ENCODE results near the gene LCP2. TPM values are rescaled to one million over a fixed set of nuclear protein-coding genes. Genes with fewer than 3 reads are reported as not detected.

The LCP2 gene
- total RNA-seq, 1 experiment from 2014 or later = 0.61 TPM

DNA sequence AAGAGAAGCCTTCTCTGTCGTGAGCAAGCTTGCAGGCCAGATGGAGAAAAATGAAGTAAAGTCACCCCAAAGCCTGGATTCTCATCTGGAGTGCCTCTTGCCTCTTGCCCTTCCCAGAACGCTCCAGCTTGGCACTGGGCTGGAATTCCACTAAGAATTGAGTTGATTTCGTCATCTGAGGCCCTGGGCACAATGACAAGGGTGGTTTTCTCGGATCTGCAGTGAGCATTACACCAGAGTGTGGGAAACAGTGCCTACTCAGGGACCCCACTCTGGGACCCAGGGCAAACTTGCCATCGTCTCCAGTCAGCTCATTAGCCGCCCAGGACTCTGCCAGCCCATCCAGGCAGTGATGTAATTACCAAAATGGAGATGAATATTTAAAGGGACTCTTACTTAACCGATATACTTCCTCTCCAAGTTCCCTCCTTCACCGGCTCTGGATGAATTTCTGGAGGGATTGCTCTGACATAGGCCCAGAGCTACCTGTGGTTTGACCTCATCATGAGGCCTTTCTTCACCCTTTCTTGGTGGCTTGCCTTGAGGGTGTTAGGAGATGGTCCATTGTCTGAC, 44.7 kb upstream of the LCP2 start:
- no TSS peak for BruUV-seq (replicated peaks)

DNA sequence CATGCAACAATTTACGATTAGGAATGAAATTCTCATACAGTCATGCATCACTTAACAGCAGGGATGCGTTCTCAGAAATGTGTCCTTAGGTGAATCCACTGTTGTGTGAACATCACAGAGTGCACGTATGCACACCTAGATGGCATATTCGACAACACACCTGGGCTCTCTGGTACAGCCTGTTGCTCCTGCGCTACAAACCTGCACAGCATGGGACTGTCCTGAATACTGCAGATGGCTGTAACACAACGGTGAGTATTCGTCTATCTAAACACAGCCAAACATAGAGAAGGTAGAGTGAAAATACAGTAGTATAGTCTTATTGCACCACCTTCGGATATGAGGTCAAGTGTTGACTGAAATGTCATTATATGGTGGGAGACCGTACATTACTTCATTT, 44.0 kb upstream of the LCP2 start:
- POLR2A ChIA-PET = no interaction called here
- intact Hi-C loops (cut with micrococcal nuclease) = no loop called here

More for the DNA sequence above, 44.7 kb upstream of the LCP2 start:
- POLR2A ChIA-PET = no interaction called here
- H3K9me3 ChIP-seq (ENCODE audit: control insufficient read depth in 1 of 2, insufficient read depth in 1 of 2, low read depth in 1 of 2, low read length in 2 of 2) = no peaks in the 10 kb centered on the region
- RAD21 ChIA-PET (ENCODE audit: low non-redundant PET in 1 of 2, low total read pairs in 2 of 2, uncharacterized antibody in 2 of 2, unreplicated experiment in 2 of 2) = no interaction called here
- no peak overlapping the region for H2AFZ ChIP-seq (ENCODE audit: low read depth, low read length, poor library complexity, severe bottlenecking)
- no peak for TF ChIP-seq SIN3A (IDR thresholded peaks at IDR 0.05; ENCODE audit: low read depth)
- no peak for TF ChIP-seq SRF (IDR thresholded peaks at IDR 0.05; ENCODE audit: low read depth)
- TF ChIP-seq, protein P1, sequence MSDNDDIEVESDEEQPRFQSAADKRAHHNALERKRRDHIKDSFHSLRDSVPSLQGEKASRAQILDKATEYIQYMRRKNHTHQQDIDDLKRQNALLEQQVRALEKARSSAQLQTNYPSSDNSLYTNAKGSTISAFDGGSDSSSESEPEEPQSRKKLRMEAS (IDR thresholded peaks at IDR 0.05) = no peak
- TF ChIP-seq EGR1 (IDR thresholded peaks at IDR 0.05; ENCODE audit: low read depth) = no peak
- no peak for TF ChIP-seq JUND (IDR thresholded peaks at IDR 0.05)
- no peak for TF ChIP-seq TCF7L2 (IDR thresholded peaks at IDR 0.05; ENCODE audit: borderline replicate concordance, extremely low read depth, insufficient read depth, insufficient read length)
- no peak for TF ChIP-seq YY1 (IDR thresholded peaks at IDR 0.05; ENCODE audit: extremely low read depth, insufficient replicate concordance, low read depth, low read length)
- no peak for ATAC-seq
- H3K9ac ChIP-seq (ENCODE audit: low read length) = no peak overlapping the region
- H3K36me3 ChIP-seq (ENCODE audit: control insufficient read depth in 1 of 2, insufficient read depth in 2 of 2, low read length in 2 of 2) = no peaks in the 10 kb centered on the region
- intact Hi-C loops (cut with micrococcal nuclease) = no loop called here
- CTCF ChIA-PET = no interaction called here
- no peaks in the 10 kb centered on the region for H3K79me2 ChIP-seq (ENCODE audit: insufficient read depth, low read length)
- no peaks in the 10 kb centered on the region for H3K4me1 ChIP-seq (ENCODE audit: control insufficient read depth in 1 of 2, insufficient read depth in 2 of 2, low read length in 2 of 2)
- no peak overlapping the region for H3K4me2 ChIP-seq (ENCODE audit: low read length)
- H4K20me1 ChIP-seq (ENCODE audit: insufficient read depth) = no peaks in the 10 kb centered on the region
- no peak overlapping the region for H3K27ac ChIP-seq (ENCODE audit: low read depth, low read length)
- no peak for DNase-seq (ENCODE audit: low read depth, low spot score)
- peaks cover 53% of the 10 kb centered on the region for H3K27me3 ChIP-seq (ENCODE audit: insufficient read depth, low read length)
- no peaks in the 10 kb centered on the region for H3K9me2 ChIP-seq (ENCODE audit: insufficient read depth)
- no peak overlapping the region for H3K4me3 ChIP-seq (replicated peaks in 1 of 2; ENCODE audit: low read depth in 1 of 2, low read length in 2 of 2)

More for the DNA sequence above, 44.0 kb upstream of the LCP2 start:
- Histone ChIP-seq H3K36me3 (ENCODE audit: control insufficient read depth in 1 of 2, insufficient read depth in 2 of 2, low read length in 2 of 2) (no peaks in the 10 kb centered on the region), H3K9me3 (ENCODE audit: control insufficient read depth in 1 of 2, insufficient read depth in 1 of 2, low read depth in 1 of 2, low read length in 2 of 2) (no peaks in the 10 kb centered on the region), H3K27ac (ENCODE audit: low read depth, low read length) (no peak overlapping the region), H4K20me1 (ENCODE audit: insufficient read depth) (no peaks in the 10 kb centered on the region), H3K27me3 (ENCODE audit: insufficient read depth, low read length) (peaks cover 52% of the 10 kb centered on the region), H3K4me3 (replicated peaks in 1 of 2; ENCODE audit: low read depth in 1 of 2, low read length in 2 of 2) (no peak overlapping the region), H3K4me2 (ENCODE audit: low read length) (no peak overlapping the region), H3K9ac (ENCODE audit: low read length) (no peak overlapping the region), H2AFZ (ENCODE audit: low read depth, low read length, poor library complexity, severe bottlenecking) (no peak overlapping the region), H3K4me1 (ENCODE audit: control insufficient read depth in 1 of 2, insufficient read depth in 2 of 2, low read length in 2 of 2) (no peaks in the 10 kb centered on the region), H3K79me2 (ENCODE audit: insufficient read depth, low read length) (no peaks in the 10 kb centered on the region), H3K9me2 (ENCODE audit: insufficient read depth) (no peaks in the 10 kb centered on the region)
- no TSS peak for BruUV-seq (replicated peaks)
- RAD21 ChIA-PET (ENCODE audit: low non-redundant PET in 1 of 2, low total read pairs in 2 of 2, uncharacterized antibody in 2 of 2, unreplicated experiment in 2 of 2) = no interaction called here
- ATAC-seq = no peak
- CTCF ChIA-PET = no interaction called here
- no peak for TF ChIP-seq ZNF274 (IDR thresholded peaks at IDR 0.05; ENCODE audit: low read depth, low read length)
- TF ChIP-seq, protein P2, sequence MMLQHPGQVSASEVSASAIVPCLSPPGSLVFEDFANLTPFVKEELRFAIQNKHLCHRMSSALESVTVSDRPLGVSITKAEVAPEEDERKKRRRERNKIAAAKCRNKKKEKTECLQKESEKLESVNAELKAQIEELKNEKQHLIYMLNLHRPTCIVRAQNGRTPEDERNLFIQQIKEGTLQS (IDR thresholded peaks at IDR 0.05) = no peak
- no peak for TF ChIP-seq EZH2phosphoT487 (IDR thresholded peaks at IDR 0.05; ENCODE audit: borderline replicate concordance)
- TF ChIP-seq, protein P3, sequence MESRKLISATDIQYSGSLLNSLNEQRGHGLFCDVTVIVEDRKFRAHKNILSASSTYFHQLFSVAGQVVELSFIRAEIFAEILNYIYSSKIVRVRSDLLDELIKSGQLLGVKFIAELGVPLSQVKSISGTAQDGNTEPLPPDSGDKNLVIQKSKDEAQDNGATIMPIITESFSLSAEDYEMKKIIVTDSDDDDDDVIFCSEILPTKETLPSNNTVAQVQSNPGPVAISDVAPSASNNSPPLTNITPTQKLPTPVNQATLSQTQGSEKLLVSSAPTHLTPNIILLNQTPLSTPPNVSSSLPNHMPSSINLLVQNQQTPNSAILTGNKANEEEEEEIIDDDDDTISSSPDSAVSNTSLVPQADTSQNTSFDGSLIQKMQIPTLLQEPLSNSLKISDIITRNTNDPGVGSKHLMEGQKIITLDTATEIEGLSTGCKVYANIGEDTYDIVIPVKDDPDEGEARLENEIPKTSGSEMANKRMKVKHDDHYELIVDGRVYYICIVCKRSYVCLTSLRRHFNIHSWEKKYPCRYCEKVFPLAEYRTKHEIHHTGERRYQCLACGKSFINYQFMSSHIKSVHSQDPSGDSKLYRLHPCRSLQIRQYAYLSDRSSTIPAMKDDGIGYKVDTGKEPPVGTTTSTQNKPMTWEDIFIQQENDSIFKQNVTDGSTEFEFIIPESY (IDR thresholded peaks at IDR 0.05; ENCODE audit: extremely low read depth, insufficient replicate concordance, low read length) = no peak
- TF ChIP-seq SP1 (IDR thresholded peaks at IDR 0.05; ENCODE audit: low read depth) = no peak
- no peak for TF ChIP-seq ELF1 (IDR thresholded peaks at IDR 0.05; ENCODE audit: borderline replicate concordance, low read depth)
- TF ChIP-seq POLR2A (IDR thresholded peaks at IDR 0.05; ENCODE audit: borderline replicate concordance, extremely low read depth, insufficient read depth, insufficient read length) = no peak
- TF ChIP-seq YY1 (IDR thresholded peaks at IDR 0.05; ENCODE audit: extremely low read depth, insufficient replicate concordance, low read depth, low read length) = no peak
- TF ChIP-seq EGR1 (IDR thresholded peaks at IDR 0.05; ENCODE audit: low read depth) = no peak
- no peak for TF ChIP-seq EZH2 (IDR thresholded peaks at IDR 0.05)
- TF ChIP-seq ZFX (IDR thresholded peaks at IDR 0.05) = no peak
- TF ChIP-seq POLR2AphosphoS5 (IDR thresholded peaks at IDR 0.05; ENCODE audit: low read depth, low read length) = no peak
- no peak for TF ChIP-seq RAD21 (IDR thresholded peaks at IDR 0.05; ENCODE audit: low read depth)
- TF ChIP-seq FOSL1 (IDR thresholded peaks at IDR 0.05; ENCODE audit: low read depth) = no peak
- TF ChIP-seq SRF (IDR thresholded peaks at IDR 0.05; ENCODE audit: low read depth) = no peak
- TF ChIP-seq JUND (IDR thresholded peaks at IDR 0.05) = no peak
- no peak for DNase-seq (ENCODE audit: low read depth, low spot score)
